ENCODE results near the gene LRCH4.
"Not testable (repeated sequence)": the region's sequence is repeated elsewhere in the genome, so short reads cannot be mapped to it uniquely, and the experiment has no call there.

The LRCH4 gene

DNA sequence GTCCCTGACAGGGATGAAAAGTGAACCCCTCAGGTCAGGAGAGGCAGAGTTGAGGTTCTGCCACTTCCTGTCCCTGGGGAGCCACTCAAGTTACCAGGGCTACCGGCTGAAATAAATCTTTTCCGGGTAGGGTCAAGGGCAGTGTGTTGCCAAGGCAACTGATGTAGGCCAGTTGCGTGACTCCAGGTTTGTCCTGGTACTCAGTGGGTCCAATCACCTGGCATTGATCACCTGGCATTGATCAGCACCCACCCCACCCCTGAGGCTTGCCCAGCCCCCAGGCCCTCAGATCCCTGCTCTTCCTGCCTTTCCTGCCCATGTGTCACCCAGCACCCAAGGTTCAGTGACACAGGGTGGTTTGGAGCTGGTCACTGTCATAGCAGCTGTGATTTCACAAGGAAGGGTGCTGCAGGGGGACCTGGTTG lies 18.2 kb downstream of the LRCH4 start:
- DNase-seq (ENCODE audit: low spot score), result no peak

DNA sequence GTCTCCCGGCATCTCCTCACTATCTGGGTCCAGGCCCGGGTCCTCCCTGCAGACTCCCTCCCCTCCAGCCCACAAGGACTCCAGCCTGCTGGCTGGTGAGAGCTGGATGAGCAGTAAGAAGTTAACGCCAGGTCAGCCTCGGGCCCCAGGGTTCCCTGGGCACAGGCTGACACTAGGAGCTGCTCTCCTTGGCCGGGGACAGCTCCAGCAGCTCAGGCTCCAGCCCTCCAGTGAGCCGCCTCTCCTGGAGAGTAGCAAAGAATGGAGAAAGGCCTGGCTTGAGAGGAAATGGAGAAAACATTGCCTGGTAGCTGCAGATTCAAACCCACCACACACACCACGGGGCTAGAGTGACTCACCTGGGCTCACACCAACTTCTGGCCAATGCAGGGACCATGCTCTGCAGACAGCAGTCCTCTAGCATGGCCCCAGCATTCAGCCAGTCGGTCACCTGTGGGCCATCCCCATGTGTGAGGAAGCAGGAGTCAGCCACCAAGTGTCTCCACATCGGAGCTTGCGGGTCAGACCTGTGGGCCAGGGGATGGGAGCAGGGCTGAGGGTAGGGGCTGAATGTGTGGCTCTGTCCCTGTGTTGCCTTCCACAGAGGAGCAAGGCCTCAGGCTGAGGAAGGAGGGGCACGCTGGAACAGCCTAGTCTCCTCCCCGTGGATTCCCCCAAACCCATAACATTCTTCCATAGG lies 18.7 kb downstream of the LRCH4 start:
- no peak for DNase-seq (ENCODE audit: low spot score)

DNA sequence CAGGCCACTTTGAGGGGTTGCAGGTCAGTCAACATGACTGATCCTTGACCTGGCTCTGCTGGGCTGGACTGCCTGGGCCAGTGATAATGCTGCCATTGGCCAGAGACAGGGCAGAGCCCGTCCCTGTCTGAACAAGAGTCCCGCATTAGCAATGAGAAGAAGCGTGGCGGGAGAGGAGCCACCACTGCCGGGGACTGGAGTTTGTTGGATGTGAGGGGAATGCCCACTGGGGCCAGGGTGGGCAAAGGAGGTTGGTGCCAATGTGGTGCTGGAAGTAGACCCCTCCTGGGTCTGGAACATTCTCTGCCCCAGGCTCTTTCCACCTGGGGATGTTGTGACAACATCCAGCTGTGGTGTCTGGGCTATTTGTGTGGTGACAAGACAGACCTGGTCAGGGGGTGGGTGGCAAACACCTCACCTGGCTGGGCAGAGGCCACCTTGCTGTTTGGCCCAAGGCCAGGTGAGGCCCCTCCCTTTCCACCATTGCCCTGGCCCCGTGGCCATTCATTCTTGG lies 19.9 kb downstream of the LRCH4 start:
- no peak for DNase-seq (ENCODE audit: low spot score)

DNA sequence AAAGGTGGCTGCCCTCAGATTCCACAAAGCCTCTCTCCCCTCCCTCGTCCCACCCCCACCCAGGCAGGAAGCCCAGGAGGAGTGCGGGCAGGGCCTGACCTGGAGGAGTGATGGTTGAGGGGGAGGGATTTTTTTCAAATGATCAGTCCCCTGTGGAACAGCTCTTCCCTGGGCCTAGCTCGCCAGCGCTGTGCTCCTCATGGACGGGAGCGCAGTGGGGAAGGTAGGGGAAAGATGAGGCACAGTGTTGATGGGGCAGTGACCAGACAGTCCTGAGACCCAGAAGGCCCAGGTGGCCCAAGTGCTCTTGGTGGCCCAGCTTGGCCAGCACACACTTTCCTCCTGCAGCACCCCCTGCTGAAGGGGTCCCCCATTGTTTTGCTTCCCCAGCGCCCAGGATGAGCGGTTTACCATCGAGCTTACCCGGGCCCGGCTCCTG lies 20.8 kb downstream of the LRCH4 start:
- DNase-seq (ENCODE audit: low spot score), result no peak

DNA sequence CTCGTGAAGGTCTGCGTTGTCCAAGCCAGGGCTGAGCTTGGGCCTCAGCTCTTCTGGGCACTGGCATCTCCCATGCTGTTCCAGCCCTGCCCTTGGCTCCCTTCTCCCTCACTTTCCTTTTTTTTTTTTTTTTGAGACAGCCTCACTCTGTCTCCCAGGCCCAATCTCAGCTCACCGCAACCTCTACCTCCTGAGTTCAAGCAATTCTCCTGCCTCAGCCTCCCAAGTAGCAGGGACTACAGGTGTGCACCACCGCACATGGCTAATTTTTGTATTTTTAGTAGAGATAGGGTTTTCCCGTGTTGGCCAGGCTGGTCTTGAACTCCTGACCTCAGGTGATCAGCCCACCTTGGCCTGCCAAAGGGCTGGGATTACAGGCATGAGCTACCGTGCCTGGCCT lies 21.5 kb downstream of the LRCH4 start:
- not testable (repeated sequence) for DNase-seq (ENCODE audit: low spot score)

DNA sequence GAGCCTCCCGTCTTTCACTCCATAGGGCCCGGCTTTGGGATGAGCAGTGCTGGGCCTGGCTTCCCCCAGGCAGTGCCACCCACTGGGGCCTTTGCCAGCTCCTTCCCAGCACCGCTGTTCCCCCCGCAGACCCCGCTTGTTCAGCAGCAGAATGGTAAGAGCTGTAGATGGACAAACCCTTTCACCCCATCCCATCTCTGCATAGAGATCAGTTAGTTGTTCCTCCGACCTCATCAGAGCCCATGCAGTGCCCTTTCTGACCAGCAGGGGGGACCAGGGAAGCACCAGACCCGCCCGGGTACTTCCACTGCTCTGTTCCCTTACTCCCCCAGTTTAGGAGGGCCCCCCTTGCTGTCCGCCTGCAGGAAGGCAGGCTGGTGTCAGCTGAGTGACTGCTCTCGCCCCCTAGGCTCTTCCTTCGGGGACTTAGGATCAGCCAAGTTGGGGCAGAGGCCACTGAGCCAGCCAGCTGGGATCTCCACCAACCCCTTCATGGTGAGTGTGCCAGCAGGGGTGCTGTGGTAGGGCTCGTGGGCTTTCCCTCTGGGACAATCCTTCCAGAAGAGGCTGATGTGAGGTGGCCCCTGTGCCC lies 22.0 kb downstream of the LRCH4 start:
- no peak for DNase-seq (ENCODE audit: low spot score)

DNA sequence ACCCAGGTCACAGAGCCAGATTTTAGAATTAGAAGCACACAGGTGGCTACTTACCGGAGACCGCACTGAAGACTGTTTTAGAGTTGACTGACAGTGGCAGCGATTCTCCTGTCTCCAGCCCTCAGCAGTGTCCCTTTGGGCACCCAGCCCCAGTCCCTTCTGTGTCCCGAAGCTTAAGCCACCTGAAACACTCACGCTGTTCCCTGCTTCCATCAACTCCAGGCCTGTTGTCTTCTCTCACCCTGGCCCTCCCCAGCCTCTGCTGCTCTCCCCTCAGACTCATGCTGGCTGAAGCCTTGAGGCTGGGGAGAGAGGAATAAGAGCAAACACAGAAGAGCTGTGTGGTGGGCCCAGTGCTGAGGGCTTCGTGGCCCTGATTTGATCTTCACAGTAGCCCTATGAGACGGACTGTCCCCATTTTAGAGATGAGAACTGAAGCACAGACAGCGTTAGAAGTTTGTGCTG lies 22.8 kb downstream of the LRCH4 start:
- no peak for DNase-seq (ENCODE audit: low spot score)

DNA sequence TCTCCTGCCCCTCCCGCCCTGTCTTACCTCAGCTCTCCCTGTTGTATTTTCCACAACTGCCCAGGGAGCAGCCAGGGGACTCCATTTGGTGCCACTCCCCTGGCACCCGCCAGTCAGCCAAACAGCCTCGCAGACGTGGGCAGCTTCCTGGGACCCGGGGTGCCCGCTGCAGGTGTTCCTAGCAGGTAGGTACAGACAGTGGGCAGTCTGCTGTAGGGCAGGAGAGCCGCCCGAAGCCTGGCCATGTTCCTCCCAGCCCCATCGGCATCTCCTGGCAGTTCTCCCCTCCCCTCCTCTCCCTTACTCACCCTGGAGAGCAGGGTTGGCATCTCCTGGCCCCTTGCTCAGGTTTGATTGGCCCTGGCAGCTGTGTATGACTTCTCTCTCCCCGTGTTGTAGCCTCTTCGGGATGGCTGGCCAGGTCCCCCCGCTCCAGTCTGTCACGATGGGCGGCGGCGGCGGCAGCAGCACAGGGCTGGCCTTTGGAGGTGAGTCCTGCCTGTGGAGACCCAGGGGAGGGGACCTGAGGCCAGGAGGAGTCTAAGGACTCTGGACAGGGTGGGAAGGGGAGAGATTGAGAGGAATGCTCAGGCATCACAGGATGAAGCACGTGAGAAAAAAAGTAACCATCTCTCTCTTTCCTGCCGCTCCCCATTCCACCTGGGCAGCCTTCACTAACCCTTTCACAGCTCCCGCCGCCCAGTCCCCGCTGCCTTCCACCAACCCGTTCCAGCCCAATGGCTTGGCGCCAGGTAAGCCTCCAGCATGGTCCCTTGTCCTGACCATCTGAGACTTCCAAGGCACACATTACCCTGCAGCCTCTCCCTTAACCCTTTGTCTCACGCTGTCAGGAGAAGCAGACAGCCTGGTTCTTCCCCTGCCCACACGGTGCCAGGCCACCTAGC lies 23.5 kb downstream of the LRCH4 start:
- DNase-seq (ENCODE audit: low spot score), result no peak

DNA sequence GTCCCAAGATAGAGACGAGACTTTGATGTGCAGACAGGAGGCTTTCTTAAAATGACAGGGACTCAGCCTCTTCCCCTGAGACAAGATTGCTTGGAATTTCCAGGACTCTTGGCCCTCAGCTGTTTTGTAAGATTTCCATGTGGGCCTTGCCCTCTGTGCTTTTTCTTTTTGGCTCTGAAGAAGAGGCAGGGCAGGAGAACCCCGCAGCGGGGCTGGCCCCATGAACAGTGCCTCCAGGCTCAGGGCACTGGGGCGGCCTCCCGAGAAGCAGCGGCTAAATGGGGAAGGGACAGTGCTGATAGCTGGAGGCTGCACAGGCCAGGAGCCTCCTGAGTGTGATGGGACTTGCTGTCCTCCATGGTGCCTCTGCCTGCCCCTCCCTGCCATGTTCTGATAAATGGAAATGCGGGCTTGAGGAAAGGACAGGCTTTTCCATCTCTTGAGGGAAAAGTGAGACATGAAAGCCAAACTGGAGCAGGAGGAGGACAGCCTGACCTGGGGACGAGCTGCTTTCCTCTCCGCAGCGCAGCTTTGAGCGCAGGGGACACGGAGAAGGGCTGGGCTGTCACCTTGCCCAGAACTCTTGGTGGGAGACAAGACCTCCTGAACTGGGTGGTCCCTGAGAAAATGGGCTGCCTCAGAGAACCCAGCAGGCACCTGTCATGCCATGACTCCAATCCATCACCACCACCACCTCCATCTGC lies 24.3 kb downstream of the LRCH4 start:
- no peak for DNase-seq (ENCODE audit: low spot score)

DNA sequence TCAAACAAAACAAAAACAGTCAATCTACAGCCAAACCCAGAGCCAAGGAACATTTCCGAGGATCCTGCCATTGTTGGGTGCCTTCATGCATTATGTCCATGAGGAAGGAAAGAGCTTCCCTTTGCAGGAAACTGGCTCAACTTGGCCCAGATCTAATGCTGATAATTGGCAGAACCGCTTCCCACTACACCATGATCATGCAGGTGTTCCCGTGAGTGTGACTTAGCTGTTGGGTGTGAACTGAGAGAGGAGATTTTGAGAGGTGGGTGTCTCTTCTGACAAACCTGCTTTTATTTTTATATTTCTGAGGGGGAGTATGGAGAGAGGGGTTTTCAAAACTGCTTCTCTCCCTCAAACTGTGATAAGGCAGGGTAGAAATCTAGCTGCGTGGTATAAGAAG lies 26.8 kb downstream of the LRCH4 start:
- DNase-seq (ENCODE audit: low spot score), result peak; percentile 67

DNA sequence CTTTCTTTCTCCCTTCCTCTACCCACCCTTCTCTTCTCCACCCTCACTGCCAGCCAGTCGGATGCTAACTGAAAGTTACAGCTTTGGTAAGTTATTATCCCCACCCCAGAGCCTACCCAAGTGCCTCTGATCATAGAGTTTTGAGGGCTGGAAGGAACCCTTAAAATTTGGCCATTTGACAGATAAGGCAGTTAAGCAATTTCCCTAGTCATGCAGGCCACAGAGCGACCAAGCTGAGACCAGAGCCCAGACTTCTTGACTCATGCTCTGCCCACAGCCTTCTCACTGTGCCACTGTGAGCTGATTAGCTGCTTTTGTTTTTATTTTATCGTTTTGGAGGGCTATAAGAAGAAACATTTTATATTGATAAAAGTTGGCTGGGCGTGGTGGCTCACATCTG lies 29.4 kb downstream of the LRCH4 start:
- no peak for DNase-seq (ENCODE audit: low spot score)

DNA sequence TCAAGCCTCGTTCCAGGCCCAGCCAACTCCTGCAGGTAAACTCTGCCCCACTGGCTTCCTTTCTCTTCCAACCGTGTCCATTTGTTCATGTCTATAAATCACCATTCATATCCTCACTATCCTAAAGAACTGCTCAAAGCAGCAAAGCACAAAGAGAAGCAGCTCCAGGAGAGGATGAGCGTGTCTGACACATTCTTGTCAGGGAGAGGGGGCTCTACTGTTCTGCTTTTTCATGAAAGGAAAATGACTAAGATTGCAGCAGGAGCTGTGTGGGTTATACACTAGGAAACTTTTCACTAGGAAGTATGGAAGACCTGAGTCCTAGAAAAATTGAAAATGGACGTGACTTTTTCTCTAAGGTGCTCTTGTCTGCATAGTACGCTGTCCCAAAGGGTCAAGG lies 30.2 kb downstream of the LRCH4 start:
- DNase-seq (ENCODE audit: low spot score), result no peak

DNA sequence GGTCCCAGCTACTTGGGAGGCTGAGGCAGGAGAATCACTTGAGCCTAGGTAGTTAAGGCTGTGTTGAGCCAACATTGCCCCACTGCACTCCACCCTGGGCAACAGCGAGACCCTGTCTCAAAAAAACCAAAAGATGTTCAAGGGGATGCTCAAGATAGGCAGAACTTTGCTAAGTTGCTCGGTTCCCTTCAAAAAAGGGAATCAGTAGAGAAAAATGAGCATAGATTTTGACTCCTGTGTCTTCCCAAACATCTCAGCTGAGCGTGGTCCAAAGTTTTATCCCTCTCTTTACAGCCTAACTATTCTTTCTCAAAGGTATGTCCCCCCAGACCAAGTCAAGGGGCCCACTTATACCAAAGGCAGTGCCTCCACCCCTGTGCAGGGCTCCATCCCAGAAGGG lies 32.9 kb downstream of the LRCH4 start:
- no peak for DNase-seq (ENCODE audit: low spot score)

DNA sequence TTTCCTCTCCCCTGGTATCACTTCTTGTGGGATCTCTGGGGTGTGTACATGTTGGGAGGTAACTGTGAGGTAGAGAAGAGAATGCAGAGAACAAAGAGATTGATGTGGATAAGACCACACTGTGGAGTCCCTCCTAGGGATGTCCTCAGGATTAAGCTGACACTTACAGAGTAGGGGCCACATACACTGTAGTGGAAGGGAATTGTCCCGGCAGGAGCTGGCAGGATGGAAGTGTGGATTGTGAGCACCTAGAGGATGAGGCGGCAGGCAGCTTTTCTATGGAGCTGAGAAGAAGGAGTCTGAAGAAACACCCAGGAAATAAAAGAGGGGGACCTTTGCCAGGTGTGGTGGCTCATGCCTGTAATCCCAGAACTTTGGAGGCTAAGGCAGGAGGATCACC lies 33.4 kb downstream of the LRCH4 start:
- no peak for DNase-seq (ENCODE audit: low spot score)

DNA sequence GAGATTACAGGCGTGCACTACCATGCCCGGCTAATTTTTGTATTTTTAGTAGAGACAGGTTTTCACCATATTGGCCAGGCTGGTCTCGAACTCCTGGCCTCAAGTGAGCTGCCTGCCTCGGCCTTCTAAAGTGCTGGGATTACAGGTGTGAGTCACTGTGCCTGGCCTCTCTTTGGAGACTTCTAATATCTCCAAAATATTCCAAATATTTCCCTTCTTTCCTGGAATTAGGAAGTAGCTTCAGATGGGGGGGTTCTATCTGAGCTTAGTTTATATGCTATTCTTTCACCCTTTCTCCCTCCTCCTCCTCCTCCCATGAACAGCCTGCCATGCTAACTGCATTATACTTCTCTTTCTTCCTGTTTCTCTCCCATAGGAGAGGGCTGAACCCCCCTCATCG lies 37.5 kb downstream of the LRCH4 start:
- not testable (repeated sequence) for DNase-seq (ENCODE audit: low spot score)

DNA sequence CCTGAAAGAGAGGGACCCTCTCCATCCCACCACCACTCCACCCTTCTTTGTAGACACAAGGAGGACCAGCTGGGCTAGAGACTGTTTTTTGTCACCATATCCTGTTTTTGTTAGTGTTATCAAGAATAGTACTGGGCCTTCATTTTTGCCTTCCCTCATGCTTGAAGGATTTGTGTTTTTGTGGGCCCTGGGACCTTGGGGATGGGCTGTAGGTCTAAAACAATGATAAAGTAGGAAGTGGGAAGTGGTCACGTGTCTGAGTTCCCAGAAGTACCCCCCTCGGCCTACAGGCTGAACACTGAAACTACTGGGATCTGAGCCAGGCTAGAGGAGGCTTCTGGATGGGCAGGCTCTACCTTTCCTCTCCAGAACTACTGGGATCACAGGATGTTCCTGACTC lies 38.1 kb downstream of the LRCH4 start:
- DNase-seq (ENCODE audit: low spot score), result no peak

DNA sequence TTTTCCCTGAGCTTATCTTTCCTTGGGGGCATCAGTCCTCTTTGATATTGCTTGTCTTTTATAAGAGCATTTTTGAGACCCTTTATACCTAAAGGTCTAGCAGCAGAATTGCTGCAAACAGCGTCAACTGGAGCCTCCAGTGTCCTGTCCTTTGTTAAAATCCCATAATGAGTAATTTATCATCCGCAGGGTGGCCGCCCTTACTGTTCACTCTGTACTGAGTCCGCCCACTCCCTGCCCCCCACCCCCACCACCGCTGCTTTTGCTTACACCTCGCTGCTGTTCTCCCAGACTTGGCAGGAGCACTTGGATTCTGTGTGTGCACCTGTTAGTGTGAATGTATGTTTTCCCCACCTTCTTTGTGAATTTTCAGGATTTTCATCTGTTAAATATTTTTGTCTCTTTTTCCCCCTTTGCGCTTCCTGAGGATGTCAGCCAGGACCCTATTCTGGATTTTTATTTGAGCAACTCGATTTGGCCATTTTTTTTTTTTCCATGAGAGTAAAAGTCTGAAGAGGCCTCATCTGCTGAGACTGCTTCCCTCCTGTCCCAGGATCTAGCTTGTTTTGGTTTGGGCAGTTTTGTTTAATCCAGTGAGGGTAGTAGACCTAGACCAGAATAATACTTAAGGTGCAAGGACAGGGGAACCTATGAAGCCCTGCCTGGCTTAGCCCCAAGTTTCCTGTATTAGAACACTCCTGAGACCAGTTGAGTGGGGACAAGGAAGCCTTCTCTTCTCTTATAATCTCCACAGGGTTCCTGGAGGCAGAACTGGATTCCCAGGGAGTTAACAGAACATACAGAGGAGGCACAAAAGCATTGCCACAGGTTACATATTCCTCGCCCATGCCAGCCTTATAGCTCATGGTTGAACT lies 38.8 kb downstream of the LRCH4 start:
- no peak for DNase-seq (ENCODE audit: low spot score)

DNA sequence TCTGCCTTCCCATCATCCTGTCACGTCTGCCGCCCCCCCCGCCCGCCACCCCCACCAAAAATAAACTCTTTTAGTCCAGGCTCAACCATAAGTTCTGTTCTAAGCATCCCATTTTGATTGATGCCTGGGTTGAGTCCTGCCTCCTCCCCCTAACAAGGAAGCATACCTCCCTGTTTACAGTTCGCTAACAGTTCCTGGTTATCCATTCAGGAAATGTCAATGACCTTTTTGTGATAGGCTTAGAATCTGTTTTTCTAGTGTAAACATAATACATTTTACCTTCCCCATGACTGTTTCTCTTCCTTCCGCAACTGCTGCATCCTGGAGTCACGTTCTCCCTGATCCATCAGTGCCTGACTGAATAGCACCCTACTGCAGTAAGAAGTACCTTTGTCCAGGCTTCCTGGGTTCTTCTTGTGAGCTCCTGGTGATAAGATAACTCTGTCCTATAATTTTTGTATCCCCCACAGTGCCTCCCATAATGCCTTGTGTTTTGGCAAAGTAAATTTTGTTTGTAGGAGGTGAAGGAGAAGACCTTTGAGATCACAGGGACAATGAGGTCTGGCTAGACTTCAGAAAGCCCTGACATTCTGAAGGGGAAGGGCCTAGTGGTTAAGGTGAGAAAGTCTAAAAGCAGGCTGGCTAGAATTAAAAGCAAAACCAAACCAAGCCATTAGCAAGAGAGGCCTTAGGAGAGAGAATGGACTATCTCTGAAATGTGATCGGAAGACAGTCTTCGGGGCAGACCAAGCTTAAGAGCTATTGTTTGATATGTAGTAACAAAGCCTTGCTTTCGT lies 39.6 kb downstream of the LRCH4 start:
- no peak for DNase-seq (ENCODE audit: low spot score)

DNA sequence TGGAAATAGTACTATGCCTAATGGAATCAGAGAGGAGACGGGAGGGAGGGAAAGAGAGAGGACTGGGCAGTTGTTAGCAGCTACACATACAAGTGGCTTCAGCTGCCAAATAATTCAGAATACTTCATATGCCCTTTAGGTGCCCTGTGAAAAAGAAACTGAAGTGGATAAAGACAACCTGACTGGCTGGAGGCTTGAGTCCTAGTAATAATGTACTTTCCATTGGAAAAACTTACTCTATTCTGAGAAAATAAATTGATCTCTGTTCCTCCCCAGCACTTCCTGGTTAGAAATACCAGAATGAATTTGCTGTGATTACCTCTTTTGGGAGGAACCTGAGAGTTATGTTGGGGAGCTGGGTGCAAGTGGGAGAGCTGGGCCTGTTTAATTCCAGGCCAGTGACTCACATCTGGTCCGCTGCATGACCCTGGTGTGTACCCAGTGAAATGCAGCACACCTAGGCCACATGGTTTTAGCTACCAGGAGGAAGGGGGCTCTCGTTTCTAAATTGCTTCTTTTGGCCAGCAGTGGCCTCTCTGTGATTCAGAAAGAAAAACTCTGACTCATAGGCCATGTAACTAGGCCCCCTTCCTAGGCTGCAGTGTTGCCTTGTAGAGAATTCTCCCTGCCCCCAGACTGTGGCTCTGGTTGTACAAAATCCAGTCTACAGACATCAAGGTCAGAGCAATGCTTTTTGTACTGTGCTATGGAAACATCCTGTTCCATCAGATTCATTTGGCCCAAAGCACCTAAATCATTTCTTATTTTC lies 40.4 kb downstream of the LRCH4 start:
- DNase-seq (ENCODE audit: low spot score), result no peak

Measured in putamen (tissue), 1 donor.